HG02571 (cell line): ENCODE results near the gene NF2.

ENCODE experiments used
- ATAC-seq: cut with Tn5 transposase; IDR thresholded peaks from one replicate; pipeline ENCODE4 v1.9.1; 2021; ENCODE audit warnings: mild to moderate bottlenecking, moderate library complexity; ENCODE audit not compliant: unreplicated experiment

The NF2 gene

GRCh38 chr22:29700900-29701154 is 97.4 kb downstream of the NF2 start:
- no peak for ATAC-seq

DNA sequence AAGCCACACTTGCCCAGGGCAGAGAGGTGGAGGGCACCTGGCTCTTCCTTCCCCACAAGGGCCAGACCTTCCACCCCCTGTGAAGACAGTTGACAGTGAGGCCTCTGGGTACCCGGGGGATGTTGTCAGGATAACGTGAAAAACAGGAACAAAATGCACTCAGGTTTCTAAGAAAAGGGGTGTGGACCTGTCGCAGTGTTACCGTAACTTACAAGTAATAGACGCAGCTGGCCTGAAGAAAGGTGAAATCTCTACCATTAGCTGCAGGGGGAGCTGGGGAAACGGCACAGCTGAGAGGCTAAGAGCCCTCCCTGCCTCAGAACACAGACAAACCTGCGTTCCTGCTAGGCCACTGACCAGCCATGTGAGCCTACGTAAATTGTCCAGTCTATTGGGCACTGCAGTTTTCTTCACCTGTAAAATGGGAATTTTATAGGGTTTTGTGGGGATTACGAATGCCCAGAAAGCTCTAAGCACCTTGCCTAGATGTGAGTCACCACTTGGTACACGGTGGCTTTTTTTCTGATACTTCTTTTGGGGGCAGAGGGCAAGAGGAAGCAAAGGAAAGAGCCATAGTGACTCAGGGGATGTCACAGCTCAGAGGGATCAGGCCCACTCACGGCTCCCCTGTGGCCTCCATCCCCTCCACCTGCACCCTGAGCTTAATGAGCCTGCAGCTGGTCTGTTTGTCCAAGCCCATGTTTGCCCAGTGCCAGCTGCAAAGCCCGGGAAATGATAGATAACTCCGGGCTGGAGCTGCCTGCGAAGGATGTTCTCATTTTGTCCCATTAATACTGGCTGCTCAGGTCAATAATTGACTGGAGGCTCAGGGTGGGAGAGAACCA is 97.9 kb downstream of the NF2 start:
- no peak for ATAC-seq

DNA sequence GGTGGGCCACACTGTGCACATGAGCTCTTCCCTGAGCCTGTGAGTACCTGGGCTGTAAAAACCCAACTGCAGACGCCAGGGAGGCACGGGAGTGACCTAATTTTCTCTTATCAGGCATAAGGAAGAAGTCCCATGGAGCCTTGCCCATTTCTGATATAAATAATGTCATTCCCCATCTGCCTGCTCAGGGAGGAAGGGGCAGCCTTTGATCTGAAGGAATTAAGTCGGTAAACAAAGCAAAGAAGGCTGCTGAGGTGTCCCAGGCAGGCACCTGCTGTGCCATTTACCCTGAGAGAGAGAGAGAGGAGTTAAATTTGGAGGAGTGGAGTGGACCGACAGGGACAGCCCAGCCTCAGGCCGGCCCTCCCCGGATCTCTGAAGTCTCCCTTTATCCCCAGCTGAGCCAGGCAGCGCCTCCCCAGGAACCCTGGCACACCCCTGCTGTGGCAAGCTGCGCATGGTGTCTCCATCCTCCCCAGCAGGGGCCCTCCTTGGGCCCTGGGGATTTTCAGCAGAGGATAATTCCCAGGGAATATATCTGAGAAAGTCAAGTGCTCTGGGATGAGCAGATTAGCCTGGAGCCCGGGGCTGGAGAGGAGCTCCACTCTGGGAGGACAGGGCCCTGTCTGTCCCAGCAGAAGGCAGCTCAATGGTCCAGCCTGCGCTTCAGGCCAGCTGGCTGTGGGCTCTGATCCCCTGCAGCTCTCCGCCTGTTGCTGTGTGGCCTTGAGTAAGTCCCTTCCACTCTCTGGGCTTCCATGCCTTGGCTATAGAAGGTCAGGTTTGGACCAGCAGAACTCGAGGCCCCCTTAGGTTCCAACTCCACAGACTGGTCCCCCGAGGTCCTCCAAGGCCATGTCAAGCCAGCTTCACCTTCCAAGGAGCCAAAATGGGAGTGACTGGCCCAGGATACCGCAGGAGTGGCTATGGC is 98.8 kb downstream of the NF2 start:
- ATAC-seq, result no peak

GRCh38 chr22:29702931-29703501 is 99.6 kb downstream of the NF2 start:
- no peak for ATAC-seq

DNA sequence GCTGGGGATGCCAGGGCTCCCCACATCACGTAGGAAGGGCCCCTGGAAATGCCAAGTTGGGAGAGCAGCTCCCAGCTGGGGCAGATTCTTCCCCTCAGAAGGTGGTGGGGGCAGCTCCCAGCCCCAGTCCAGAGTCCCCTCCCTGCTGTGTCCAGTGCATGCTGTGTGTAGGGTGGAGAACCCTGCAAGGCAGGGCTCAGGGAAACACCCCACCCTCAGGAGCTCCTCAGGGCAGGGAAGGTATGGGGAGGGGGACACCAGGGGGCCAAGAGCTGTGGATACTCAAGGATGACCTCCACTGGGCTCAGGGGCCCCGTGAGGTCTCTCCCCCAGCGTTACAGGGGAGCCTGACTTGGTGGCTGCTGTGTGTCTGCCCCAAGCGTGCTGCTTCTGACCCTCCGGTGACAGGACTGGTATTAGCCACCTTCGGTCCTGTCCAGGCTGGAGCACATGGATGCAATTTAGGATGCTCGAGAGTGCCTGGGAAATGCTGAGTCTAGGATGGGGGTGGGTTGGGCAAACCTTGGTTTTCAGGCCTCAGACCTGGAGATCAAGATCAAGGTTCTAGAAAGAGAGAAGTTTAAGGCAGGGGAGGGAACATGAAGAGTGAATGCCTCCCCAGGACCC is 100.2 kb downstream of the NF2 start:
- no peak for ATAC-seq

DNA sequence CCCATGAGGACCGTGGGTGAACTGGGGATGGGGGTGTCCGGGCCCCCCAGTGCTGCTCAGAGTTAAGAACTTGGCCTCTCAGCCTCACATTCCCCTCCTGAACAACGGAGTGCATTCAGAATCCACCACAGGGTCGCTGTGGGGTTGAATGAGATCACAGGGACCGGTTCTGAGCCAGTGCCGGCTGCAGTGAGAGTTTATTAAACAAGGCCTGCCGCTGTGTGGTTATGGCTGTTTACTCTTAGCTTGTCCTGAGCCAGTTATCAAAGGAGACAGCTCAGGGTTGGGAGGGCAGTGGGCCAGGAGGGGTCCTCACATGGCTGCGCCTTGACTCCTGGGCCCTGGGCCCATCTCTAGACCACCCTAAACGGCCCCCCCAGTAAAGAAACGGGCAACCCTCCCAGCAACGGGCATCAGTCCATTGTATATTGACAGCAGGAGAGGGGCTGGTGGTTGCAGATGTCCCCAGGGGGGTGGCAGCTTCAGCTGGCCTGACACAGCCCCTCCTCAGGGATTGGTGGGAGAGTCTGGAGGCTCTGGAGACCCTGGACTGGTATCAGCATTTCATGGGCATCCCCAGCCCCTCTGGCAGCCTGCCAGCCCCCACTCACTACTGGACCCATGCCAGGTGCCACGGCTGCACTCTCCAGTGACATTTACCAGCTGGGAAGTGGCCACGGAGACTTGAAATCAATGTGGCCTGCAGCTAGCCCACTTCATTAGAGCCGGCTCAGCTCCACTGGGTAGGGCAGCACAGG is 101.3 kb downstream of the NF2 start:
- ATAC-seq, result no peak

- ATAC-seq, result no peak
Measured at GRCh38 chr22:29705651-29706050, 102.2 kb downstream of the NF2 start.

- no peak for ATAC-seq
Measured at GRCh38 chr22:29706486-29706885, 103.1 kb downstream of the NF2 start.

DNA sequence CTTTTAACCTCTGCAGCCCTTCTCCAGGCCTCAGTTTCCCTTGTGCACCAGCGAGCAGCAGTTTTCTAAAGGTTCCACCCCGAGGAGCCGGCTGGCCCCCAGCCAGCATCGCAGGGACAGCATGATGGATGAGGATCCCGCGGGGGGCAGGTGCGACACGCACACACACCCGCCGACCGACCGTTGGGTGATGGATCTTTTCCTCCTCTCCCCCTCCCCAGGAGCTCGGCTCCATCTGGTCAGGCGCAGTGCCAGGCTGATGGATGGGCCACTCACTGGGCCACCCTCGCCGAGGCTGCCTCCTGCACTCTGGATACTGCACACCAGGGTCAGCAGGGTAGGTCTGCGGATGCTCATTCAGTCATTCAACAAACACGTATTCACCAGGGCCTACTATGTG is 103.6 kb downstream of the NF2 start:
- no peak for ATAC-seq

GRCh38 chr22:29707471-29707870 is 104.0 kb downstream of the NF2 start:
- no peak for ATAC-seq

GRCh38 chr22:29710193-29710592 is 106.8 kb downstream of the NF2 start:
- ATAC-seq, result no peak

GRCh38 chr22:29710922-29711593 is 107.6 kb downstream of the NF2 start:
- ATAC-seq, result no peak

DNA sequence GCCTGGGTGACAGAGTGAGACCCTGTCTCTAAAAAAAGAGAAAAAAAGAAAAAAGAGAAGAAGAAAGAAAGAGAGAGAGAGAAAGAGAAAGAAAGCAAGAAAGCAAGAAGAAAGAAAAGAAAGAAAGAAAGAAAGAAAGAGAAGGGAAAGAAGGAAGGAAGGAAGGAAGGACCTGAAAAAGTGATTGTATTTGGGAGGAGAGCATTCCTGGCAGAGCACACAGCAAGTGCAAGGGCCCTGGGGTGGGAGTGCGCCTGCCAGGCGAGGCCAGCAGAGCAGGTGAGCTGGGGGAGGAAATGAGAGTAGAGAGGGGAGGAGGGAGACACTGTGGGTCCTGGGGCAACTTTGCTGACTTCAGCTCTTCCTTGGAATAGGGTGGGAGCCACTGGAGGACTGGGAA is 108.7 kb downstream of the NF2 start:
- ATAC-seq, result no peak

DNA sequence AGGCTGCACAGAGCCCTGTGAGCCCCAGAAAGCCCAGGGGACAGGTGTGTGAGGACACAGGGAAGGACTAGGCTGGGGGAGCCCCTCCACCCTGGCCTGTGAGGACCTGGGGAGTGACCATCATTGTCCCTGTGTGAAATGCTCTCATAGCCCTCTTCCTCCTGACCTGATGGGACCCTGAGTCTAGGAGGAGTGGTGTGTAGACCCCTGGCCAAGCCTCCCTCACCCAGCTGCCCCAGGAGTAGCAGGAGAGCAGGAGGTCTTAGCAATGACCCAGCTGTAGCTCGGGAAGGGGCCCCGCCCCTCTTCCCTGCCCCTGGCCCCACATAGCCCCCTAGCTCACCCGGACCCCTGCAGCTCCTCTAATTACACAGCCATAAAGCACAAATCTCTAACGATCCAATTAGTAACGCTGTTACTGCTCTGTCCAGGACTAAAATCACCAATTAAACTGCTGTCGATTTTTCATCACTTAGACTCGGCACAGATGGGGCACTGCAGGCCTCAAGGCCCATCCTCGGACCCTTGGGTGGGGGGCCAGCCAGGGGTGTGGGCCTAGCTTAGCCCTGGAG is 109.8 kb downstream of the NF2 start:
- ATAC-seq, result no peak

GRCh38 chr22:29715240-29715639 is 111.8 kb downstream of the NF2 start:
- ATAC-seq, result no peak

GRCh38 chr22:29715705-29716104 is 112.3 kb downstream of the NF2 start:
- no peak for ATAC-seq

- no peak for ATAC-seq
Measured at GRCh38 chr22:29716814-29717545, 113.5 kb downstream of the NF2 start.

GRCh38 chr22:29717789-29718188 is 114.4 kb downstream of the NF2 start:
- no peak for ATAC-seq
